ENCODE measurements around the gene MBNL2. TPM values are rescaled to one million over a fixed set of nuclear protein-coding genes. Genes with fewer than 3 reads are reported as not detected.
A peak's percentile ranks its signal among the peaks of the same experiment; 100 is the strongest.

The MBNL2 gene
- total RNA-seq, 2 donors from 2014 or later, result 31.4 to 50.1 TPM

DNA sequence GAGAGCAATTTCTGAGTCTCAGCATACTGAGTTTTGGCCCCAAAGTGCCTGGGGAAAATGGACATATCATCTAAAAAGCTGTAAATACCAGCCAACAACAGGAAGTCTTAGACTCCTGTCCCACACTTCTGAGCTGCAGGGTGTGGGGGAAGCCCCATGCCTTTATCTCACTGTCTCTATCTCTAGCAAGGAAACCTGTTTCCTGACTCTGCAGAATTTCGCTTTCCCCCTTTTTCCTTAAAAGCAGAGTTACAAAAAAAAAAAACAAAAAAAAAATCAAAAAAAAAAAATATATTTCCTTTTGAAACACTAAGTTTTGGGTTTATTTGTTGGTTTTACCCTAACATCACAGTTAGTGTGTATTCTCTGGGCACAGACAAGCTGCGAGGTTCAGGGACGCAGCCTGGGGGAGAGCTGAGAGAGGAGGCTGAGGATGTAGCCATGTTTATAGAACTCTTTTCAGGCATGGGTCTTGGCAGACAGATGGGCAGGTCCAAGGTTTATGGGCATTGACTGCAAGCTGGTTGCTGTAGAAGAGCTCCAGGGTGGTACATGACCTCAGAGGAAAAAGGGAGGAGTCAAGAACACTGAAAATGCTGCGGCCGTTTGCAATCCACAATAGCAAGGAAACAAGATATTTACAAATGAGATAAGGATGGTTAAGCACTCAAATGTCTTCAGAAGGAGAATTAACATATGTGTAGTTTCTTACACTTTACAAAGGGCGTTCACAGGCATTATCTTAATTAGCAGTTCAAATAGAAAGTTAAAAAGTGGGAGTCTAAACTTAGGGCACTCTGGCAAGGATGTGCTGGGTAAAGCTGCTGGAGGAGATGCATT, 4.9 kb downstream of the MBNL2 start:
- peak; percentile 73 for ATAC-seq
- DNase-seq, result peak; percentile 46 to 86
- intact Hi-C loops (cut with DNase I, micrococcal nuclease), result loop anchor here in 1 of 2 donors (10.0 kb wide), 1 partner anchor 208 kb away; the partner anchor contains the start of gene RAP2A

DNA sequence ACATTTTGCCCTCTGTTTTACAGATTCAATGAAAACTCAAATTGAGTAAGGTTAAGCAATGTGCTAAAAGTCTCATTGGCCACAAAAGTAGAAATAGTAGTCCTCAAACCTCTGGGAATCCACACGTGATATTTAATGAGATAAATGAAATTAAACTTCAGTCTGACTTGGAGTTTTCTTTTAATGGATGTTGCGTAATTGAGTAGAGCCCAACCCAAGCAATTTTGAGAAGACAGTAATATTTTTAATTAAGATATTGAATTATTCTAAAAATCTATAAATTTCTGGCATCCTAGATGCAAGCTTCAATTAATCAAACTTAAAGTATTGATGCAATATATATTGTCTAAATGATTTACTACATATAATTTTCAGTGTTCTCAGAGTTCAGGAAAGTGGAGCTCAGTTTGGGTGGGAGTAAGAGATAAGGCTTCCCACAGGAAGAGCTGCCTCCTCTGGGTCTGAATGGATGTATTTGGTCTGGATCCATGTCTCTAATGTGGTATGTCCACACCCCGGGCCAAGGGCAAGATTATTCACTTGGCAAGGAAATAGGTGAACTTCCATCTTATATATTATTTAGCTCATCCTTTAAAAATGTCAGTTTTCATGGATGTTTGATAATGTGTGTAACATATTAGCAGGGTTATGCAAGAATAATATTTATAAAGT, 6.9 kb downstream of the MBNL2 start:
- intact Hi-C loops (cut with DNase I, micrococcal nuclease), result loop anchor here in 1 of 2 donors (10.0 kb wide), 1 partner anchor 206 kb away; the partner anchor contains the start of gene RAP2A
- DNase-seq (no peak), ATAC-seq (no peak)

DNA sequence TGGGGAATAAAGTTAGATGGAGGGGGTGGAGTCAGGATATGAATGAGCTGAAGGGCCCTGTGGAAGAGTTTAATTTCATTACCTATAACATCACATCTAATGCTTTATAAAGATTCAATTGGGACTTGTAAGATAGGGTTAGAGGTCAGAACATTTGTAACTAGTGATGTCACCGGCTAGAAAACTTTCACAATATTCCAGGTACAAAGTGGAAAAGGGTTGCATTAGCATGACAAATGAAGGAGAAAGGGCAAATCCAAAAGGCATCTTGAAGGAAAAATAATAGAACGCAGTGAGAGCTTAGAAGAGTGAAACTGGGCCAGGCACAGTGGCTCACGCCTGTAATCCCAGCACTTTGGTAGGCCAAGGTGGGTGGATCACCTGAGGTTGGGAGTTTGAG, 7.6 kb downstream of the MBNL2 start:
- ATAC-seq (no peak), DNase-seq (no peak)
- intact Hi-C loops (cut with DNase I, micrococcal nuclease), result loop anchor here in 1 of 2 donors (10.0 kb wide), 1 partner anchor 205 kb away; the partner anchor contains the start of gene RAP2A

DNA sequence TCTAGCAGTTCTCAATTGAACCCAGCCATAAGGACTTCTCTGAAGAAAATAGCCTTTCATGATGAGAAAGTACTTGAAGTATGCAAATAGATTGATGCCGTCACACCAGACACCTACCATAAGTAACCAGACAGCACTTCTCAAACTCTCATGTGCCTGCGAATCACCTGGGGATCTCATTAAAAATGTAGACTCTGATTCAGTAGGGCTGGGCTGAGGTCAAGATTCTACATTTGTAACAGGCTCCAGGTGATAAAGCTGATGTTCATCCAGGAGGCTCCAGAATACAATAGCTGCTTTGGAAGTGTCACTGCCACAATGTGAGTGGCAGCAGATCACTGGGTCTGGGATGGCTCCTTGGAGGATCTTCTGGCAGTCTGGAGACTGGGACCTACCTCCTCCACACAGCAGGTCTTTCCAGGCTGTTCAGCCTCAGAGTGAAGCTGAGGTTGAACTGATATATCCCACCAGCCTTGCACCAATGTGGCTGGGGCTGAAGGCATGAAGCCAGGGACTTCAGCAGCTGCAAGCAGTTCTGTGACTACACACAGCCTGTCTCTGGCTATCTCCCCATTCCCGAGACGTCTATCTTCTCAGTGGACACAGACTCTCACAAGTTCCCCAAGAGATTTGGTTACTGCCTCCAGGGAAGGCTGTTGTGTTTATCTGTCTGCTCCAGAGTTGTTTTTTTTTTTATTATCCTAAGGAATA, 9.1 kb downstream of the MBNL2 start:
- DNase-seq (no peak), ATAC-seq (no peak)
- intact Hi-C loops (cut with DNase I, micrococcal nuclease), result no loop called here

DNA sequence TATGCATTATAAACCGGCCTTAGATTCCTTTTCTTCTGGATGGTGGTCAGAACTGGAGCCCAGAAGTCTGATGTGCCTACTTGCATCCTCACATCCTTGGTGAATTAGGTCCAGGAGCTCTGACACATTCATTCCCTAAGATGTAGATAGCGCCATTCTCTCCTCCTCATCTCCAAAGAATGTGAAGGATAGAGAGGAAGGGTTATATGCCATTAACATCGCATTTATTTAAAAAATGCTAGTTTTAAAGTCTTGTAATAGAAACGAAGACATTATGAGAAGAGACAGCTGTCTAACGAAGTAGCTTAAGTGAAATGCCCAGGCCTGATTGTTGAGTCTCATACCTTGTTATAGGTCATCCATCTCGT, 9.7 kb downstream of the MBNL2 start:
- DNase-seq (no peak), ATAC-seq (no peak)
- intact Hi-C loops (cut with DNase I, micrococcal nuclease), result no loop called here

DNA sequence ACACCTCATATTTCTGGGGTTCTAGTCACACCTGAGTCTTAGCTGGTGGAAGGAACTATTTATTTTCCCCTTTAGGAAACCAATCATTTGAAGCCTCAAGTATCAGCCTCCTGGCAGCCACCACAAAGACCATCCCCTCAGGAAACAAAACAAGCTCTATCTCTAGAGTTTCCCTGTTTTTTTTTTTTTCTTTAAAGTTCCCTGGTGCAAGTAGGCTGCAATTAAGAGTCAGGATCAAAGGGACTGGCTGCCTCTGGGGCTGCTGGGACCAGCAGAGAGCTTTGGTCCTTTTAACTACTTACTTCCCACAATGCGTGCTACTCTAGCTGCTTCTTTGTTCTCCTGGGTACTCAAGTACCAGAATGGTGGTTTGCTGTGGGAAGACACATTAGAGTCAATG, 11.4 kb downstream of the MBNL2 start:
- DNase-seq (no peak), ATAC-seq (no peak)
- intact Hi-C loops (cut with DNase I, micrococcal nuclease), result no loop called here

DNA sequence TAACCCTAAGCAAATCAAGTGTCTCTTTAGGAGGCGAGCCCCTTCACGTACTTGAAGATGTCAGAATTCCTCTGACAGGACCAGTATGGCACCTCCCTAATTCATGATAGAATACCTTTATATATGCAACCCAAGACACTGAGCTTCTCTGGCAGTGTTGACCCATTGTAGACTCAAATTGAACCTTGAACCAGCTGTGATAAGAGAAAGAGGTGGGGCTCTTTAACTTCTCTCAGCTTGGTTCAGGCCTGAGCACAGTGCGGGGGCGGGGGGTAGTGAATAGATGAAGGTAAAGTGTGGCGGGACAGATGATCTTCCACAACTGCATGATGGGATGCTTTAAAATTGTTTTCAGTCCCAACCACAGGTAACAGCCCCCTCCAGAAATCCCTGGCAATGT, 12.1 kb downstream of the MBNL2 start:
- peak; percentile 72 to 77 for DNase-seq
- peak; percentile 80 for ATAC-seq
- intact Hi-C loops (cut with DNase I, micrococcal nuclease), result no loop called here

DNA sequence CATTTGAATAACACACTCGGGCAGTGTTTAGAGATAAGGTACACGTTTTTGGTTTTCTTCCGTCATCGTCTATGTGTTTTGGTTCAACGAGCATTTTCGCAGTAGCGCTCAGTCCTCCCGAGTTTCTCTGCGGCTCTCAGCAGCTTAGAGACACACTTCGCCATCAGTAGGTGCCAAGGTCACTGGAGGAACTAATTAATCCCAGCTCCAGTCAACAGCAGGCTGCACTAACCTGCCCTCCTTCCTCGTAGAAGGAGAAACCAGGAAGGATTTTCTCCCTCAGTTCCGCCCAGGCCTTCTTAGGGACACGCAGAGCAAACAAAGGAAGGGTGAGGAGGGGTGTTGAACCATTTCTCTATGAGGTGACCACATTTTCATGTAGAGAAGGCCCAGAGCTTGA, 12.6 kb downstream of the MBNL2 start:
- DNase-seq (peak; percentile 60 to 87), ATAC-seq (peak; percentile 88)
- intact Hi-C loops (cut with DNase I, micrococcal nuclease), result no loop called here

DNA sequence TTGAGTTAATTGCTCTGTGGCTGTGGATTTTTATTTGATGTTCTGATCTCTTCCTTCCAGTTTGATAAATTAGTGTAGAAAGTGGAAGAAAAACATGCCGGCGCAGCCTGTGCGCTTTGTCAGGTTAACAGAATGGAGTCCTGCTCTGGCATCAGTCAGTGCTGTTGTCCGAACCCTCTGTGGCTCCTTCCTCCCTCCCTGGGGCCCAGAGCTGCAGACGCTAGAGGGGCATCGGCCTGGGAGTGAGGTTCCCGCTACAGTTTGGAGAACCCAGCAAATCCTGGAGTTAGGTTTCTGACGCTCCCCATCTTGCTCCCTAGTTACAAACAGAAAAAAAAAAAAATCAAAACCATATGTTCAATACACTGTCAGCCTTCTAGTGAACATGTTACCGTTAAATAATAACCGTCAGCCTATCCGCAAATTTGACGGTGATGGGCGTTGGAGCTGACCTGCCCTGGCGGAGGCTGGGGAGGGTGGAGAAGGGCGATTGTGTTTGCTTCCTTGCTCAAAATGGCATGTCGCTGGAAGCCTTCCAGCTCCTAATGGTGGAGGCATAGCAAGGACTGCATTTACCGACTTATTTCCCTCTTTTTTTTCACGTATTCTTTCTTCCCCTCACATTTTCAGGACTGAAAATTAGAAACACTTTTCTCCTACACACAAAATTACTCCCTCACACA, 13.6 kb downstream of the MBNL2 start:
- intact Hi-C loops (cut with DNase I, micrococcal nuclease), result no loop called here
- DNase-seq (peak; percentile 79 to 83), ATAC-seq (peak; percentile 65)

DNA sequence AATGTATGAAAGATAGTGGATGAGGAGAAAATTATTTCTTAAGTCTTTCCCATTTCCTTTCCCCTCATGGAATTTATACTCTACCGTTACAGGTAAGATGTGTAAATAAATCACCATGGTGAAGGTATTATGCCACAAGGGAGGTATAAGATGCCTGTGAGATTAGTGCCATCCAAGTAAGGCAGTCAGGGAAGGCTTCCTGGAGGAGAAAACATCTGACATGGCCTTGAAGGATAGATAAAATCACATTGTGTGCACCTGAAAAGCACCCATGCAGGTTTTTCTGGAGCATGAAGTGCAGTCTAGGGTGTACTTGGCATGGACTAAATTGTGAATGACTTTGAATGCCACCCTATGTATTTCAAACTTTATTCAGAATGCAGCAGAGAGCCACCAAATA, 15.3 kb downstream of the MBNL2 start:
- intact Hi-C loops (cut with DNase I, micrococcal nuclease), result no loop called here
- ATAC-seq, result no peak

DNA sequence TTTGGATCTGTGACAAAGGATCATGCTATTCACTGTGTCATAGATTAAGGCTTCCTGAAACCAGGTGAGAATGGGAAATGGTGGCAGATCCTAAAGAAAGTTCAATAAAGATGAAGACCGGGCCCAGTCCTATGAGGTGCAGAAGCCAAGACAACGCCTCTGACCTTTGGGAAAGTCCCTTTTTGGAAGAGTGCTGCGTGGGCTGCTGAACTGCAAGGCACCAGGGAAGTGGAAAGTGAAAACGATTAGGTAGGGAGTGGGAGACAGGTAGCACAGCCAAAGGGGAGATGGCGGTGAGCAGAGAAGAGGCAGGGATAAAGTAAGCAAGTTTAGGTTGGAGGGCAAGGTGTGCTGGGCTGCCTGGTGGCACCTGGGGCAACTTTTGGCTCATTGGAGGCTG, 16.3 kb downstream of the MBNL2 start:
- intact Hi-C loops (cut with DNase I, micrococcal nuclease), result no loop called here
- DNase-seq (no peak), ATAC-seq (no peak)

More for the DNA sequence above, 15.3 kb downstream of the MBNL2 start:
- DNase-seq, result no peak

DNA sequence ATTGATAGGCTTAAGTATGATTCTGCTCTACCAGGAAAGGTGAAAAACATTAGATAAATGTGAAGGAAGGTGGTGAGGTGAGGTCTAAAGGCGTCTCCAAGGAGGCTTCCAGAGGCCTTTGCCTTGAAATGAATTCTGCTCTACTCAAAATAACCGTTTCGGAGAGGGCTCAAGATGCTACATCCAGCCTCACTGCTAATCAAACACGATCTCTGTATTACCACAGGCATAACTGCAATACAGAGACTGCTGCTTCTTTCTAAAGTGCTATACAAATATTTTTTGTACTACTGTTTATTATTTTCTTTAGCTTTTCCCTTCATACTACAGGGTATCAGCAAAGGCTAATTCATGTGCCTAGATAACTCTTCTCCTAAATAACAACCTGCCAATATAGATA, 16.8 kb downstream of the MBNL2 start:
- intact Hi-C loops (cut with DNase I, micrococcal nuclease), result no loop called here

DNA sequence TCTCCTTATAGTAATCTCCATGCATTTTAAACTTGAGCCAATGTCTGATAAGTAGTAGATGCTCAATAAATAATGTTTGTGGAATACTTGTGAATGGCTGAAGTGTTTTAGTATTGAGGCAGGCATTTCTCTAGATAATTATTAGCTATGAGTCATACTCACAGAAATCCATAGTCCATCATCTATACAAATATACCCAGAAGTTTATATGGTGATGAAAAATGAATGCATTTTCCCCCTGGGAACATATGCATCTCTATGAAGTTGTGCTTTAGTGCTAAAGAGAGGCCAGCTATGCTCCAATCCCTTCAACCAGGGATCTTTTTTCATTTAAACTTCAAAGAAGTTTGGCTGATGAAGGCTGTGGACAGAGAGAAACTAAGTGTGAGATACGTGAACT, 17.2 kb downstream of the MBNL2 start:
- intact Hi-C loops (cut with DNase I, micrococcal nuclease), result no loop called here
- DNase-seq, result no peak
- no peak for ATAC-seq

More for the DNA sequence above, 16.8 kb downstream of the MBNL2 start:
- ATAC-seq, result no peak
- DNase-seq, result no peak

DNA sequence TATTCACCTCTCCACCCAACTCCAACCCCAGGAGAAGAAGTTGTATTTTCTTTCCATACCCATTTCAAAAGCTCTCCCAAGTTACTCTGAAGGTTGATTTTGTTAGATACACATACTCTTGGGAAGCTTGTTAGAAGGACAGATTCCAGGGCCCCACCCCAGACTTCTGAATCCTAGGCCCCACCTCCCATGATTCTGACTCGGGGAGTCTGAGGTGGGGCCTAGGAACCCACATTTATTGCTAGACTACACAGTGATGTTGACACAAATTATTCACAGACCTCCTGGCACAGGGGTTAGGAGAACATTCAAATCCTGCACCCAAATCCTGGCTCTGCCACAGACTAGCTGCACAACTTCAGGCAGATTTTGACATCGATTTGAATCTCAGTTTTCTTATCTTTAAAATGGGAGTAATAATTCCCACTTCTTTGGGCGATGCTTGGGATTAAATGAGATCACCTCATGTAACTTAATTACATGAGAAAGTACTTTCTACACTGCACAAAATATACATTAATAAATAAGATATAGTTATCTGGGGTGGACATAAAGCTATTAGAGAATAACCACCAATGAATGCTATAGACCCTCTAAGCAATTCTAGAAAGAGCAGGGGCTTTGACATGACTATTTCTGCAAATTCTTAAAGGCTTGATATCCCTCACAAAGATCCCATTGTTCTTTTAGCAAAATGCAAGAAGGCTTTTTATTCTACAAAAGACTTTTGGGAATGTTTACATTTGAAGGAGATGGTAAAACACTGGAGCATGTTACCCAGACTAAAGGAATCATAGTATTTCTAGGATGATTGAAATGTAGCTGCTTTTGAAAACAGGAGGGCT, 18.0 kb downstream of the MBNL2 start:
- ATAC-seq (peak; percentile 48), DNase-seq (peak in 1 of 2 donors; percentile 51)
- intact Hi-C loops (cut with DNase I, micrococcal nuclease), result no loop called here

DNA sequence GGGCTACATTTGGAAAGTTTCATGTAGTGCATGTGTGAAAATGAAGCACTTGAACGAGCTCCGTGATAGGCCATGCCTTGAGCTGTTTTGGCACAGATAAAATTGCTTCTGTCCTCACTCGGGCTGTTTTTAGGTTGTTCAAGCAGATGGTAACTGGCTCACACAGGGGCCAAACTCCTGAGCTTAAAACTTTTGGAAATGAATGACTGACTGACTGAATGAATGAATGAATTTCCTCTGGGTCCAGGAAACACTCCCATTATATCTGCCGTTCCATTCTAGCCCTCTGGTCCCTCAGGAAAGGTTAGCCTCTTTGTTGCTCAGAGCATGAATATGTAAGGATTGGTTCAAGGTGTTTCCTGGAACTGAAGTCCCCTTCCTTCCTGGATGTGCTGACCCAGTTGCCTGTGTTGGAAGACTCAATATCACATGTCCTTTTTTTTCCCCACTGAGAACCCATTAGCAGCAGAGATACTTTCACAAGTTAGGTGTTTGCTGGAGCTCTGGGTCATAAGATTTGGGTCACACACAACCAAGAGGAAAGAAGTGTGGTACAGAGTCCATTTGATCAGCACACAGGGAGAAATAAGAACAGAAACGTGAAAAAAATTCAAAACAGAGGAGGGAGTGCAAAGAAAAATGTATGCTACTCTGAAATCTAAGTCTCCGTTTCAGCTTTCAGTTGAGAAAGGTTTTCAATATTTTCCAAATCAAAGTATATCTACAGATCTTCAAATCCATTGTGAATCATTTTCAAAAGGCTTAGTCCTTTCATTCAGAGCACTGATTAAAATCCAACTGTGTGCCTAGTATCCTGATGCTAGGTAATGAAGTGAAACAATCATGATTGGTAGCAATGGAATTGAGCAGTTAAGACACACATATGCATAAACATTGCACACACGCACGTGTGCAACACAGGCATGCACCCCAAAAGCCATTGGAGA, 18.9 kb downstream of the MBNL2 start:
- intact Hi-C loops (cut with DNase I, micrococcal nuclease), result no loop called here
- DNase-seq (no peak), ATAC-seq (no peak)

DNA sequence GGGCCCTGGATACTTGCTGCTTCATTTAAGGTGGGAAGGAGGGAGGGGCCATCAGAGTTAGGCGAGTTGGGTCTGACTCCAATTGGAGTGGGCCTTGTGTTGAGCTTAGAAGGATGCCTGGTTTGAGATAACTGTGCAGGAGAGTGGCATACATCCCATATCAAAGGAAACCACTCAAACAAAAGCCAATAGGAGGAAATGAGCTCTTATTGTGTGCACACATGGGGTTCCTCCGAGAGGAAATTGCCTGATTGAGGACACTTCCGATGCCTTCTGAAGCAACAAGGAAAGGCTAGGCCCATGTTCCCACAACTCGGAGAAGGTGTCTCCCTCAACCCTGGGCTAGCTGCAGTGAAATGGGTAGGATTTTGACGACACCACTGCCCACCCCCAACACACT, 19.6 kb downstream of the MBNL2 start:
- ATAC-seq, result no peak
- intact Hi-C loops (cut with DNase I, micrococcal nuclease), result no loop called here
- DNase-seq, result no peak
